Measurements from ENCODE around the gene GALP. TPM values are rescaled to one million over a fixed set of nuclear protein-coding genes. Genes with fewer than 3 reads are reported as not detected.
"Not testable (repeated sequence)": the region's sequence is repeated elsewhere in the genome, so short reads cannot be mapped to it uniquely, and the experiment has no call there.

The GALP gene
- polyA plus RNA-seq, 4 donors: not detected

DNA sequence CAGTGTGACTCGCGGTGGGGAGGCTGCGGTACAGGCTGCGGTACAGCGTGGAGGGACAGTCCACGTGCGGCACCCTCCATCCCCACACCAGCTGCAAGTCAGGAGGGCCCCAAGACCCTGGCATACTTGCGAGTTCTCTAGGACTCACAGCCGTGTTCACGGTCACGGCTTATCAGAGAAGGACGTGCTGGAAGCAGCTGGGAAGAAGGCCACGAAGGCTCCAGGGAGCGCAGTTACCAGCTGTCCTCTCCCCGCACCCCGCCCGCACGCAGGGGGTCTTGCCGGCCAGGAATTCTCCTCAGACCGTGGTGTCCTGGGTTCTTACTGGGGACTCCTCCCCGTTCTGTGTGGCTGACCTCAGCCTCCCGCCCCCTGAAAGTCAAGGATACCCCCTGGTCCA, 28.5 kb upstream of the GALP start:
- DNase-seq (ENCODE audit: low read depth in 4 of 4, low spot score in 3 of 4): no peak

DNA sequence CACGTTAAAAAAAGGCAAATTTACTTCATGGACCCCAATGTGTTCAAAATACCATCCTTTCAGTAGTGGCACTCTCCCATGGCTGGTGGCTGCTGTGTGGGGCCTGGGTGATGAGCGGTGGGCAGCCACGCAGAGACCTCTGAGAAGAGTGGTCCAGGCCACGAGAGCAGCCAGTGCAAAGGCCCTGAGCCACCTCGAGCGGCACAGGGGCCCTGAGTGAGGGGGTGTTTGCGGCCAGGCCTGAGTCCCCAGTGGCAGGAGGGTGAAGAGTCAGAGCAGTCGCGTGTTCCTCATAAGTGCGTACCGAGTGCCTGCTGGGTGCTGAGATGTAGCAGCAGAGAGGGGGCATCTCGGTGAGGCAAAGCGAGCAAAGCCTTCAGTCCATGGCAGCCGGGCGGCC, 27.7 kb upstream of the GALP start:
- DNase-seq (ENCODE audit: low read depth in 4 of 4, low spot score in 3 of 4): no peak

DNA sequence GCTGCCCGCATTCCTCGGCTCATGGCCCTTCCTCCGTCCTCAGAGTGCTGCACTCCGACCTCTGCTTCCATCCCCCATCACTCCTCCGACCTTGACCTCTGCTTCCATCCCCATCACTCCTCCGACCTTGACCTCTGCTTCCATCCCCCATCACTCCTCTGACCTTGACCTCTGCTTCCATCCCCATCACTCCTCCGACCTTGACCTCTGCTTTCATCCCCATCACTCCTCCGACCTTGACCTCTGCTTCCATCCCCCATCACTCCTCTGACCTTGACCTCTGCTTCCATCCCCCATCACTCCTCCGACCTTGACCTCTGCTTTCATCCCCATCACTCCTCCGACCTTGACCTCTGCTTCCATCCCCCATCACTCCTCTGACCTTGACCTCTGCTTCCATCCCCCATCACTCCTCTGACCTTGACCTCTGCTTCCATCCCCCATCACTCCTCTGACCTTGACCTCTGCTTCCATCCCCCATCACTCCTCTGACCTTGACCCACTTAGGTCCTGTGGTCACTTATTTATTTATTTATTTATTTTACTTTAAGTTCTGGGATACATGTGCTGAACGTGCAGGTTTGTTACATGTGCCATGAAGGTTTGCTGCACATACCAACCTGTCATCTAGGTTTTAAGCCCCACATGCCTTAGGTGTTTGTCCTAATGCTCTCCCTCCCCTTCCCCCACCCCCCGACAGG, 26.7 kb upstream of the GALP start:
- DNase-seq (ENCODE audit: low read depth in 4 of 4, low spot score in 3 of 4): not testable (repeated sequence)

- no peak for DNase-seq (ENCODE audit: low read depth in 4 of 4, low spot score in 3 of 4)
Measured at GRCh38 chr19:56149656-56150038, 26.2 kb upstream of the GALP start.

DNA sequence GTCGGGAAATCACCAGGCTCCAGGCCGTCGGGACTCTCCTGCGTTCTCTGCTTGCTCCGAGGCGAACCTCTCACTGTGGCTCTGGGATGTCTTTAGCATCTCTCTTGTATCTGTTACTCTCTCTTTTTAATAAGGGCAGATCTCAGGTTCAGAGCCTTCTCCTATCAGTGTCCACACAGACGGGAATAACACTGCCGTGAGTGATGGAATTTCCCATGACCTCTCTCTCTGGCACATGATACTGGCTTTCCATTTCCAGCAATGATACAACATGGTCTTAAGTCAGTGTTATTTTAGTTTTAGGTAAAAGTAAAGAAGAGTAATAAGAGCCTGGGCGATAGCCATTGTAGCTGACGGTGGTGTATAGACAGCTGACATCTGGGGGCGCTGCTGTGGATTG, 25.4 kb upstream of the GALP start:
- DNase-seq (ENCODE audit: low read depth in 4 of 4, low spot score in 3 of 4): no peak

DNA sequence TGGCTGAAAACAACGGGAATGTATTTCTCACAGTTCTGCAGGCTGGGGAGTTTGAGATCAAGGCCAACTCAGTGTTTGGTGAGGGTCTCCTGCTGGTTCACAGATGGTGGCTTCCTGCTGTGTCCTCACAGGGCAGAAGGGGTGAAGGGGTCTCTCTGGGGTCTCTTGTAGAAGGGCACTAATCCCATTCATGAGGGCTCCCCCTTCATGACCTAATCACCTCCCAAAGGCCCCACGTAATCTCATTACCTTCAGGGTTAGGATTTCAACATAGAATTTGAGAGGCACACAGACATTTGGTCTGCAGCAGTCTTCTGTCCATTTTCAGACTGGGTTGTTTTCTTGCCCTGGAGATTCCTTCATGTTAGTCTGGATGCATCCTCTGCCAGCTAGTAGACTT, 23.2 kb upstream of the GALP start:
- no peak for DNase-seq (ENCODE audit: low read depth in 4 of 4, low spot score in 3 of 4)

DNA sequence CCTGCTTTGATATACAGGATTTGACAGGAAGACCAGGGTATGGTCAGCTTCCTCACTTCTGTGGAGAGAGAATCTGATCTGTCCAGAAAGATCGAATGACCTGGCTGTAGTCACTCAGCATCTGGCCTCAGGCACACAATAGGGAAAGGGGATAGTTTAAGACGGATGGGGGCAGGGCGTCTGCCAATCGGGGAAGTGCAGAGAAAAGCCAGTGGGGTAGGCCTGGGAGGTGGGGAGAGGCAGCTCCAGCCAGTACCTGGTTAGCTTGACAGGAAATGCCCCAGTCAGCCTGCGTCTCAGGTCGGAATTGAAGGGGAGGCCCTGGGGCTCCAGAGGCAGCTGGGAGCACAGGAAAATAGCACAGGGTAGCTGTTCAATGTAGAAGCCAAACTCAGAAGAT, 22.3 kb upstream of the GALP start:
- no peak for DNase-seq (ENCODE audit: low read depth in 4 of 4, low spot score in 3 of 4)

GRCh38 chr19:56155124-56155687, 20.6 kb upstream of the GALP start:
- DNase-seq (ENCODE audit: low read depth in 4 of 4, low spot score in 3 of 4): no peak

DNA sequence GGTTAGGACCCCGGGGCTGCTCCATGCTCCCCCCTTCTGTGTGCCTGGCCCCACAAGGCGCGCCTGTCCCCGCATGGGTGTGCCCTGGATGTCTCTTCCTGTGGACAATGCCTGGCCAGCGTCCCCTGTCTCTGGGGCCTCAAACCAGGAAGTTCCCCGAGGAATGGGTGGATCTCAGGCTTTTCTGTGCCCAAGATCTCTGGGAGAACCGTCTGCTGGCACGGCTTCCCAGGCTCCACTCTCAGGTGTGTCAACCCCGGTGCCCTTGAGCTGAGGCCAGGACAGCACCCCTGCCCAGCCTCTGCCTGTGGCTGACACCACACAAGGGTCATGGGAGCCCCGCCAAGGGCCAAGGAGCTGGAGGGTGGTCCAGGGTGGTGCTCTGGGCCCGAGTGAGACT, 19.0 kb upstream of the GALP start:
- no peak for DNase-seq (ENCODE audit: low read depth in 4 of 4, low spot score in 3 of 4)

DNA sequence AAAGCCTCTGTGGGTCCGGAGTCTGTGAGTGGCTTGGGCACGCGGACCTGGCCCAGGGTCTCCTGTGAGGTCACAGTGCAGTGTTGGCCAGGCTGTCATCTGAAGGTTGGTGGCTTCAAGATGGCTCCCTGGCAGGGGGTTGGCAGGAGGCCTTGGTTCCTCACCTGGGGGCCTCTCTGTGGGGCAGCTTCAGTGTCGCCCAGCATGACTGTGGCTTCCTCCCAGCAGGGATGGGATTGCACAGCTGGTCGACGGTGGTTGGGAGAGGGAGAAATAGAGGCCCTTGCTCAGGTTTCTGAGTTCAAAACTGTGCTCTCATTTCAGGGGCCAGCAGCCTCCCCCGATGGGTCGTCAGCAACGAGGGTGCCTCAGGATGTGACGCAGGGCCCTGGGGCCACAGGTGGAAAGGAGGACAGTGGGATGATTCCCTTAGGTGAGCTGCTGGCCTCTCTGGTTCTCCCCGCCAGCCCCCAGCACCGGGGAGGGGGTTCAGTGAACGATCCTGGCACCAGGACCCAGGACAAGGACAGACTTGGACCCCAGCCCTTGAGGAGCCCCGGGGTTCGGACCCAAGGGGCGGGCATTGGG, 17.5 kb upstream of the GALP start:
- no peak for DNase-seq (ENCODE audit: low read depth in 4 of 4, low spot score in 3 of 4)

GRCh38 chr19:56159009-56159559, 16.7 kb upstream of the GALP start:
- DNase-seq (ENCODE audit: low read depth in 4 of 4, low spot score in 3 of 4): no peak

DNA sequence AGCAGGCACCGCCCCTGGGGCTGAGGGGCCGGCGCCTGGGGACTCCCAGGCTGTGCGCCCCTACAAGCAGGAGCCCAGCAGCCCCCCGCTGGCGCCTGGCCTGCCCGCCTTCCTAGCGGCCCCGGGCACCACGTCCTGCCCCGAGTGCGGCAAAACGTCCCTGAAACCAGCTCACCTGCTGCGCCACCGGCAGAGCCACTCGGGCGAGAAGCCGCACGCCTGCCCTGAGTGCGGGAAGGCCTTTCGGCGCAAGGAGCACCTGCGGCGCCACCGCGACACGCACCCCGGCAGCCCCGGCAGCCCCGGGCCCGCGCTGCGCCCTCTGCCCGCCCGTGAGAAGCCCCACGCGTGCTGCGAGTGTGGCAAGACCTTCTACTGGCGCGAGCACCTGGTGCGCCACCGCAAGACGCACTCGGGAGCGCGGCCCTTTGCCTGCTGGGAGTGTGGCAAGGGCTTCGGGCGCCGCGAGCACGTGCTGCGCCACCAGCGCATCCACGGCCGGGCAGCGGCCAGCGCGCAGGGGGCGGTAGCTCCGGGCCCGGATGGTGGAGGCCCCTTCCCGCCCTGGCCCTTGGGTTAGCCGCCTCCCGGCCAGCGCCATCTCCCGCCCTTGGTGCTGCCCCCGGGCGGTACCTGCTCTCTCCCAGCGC, 16.1 kb upstream of the GALP start:
- DNase-seq (ENCODE audit: low read depth in 4 of 4, low spot score in 3 of 4): no peak

DNA sequence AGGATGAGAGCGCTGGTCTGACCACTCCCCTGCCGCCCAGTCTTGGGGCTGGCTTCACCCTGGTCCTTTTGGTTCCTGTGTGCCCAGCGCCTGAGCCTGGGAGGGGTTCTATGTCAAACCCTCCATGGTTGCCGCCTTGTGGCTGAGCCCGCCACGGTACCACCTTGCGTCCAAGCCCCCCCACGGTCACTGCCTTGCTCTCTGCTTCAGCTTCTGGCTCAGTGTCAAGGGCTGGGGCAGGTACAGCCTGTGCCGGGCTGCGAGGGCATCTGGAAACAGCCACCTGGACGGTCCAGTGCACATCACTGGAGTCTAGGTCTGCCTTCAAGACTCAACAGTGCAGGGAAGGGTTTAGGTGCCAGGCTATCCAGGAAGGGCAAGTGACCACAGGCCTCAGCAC, 14.3 kb upstream of the GALP start:
- DNase-seq (ENCODE audit: low read depth in 4 of 4, low spot score in 3 of 4): no peak

- no peak for DNase-seq (ENCODE audit: low read depth in 4 of 4, low spot score in 3 of 4)
Measured at GRCh38 chr19:56162258-56162657, 13.6 kb upstream of the GALP start.

DNA sequence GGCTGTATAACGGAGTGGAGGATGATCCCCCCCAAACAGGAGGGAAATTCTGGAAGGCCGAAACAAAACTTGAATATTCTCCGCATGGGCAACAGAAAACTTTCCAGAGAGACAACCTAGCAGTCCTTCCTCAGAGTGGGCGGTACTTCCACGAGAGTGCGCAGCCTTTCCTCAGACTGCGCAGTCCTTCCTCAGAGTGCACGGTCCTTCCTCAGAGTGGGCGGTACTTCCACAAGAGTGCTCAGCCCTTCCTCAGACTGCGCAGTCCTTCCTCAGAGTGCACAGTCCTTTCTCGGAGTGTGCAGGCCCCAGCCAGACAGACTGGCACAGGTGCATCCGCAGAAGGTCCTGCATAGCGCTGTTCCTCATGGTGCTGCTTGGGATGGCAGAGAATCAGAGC, 12.7 kb upstream of the GALP start:
- DNase-seq (ENCODE audit: low read depth in 4 of 4, low spot score in 3 of 4): no peak

- no peak for DNase-seq (ENCODE audit: low read depth in 4 of 4, low spot score in 3 of 4)
Measured at GRCh38 chr19:56167064-56167578, 8.7 kb upstream of the GALP start.

GRCh38 chr19:56170261-56170660, 5.5 kb upstream of the GALP start:
- DNase-seq (ENCODE audit: low read depth in 4 of 4, low spot score in 3 of 4): no peak

DNA sequence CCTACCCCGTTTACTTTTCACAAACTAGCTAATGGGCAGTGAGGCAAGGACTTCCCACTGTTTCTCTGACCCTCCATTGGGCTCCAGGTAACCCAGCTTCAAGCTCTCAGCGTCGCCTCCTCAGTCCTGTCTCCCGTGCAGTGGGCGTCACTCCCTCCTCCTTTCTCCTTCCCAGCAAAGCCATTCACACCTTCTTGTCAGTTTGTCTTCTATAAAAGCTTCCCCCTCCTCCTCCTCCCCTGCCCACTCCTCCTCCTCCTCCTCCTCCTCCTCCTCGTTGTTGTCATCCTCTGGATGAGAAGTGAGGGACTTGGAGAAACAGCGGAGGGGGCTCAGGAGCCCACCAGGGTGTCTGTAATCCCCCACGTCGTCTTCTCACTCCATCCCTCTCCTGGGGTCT, 1.7 kb upstream of the GALP start:
- DNase-seq (ENCODE audit: low read depth in 4 of 4, low spot score in 3 of 4): no peak

DNA sequence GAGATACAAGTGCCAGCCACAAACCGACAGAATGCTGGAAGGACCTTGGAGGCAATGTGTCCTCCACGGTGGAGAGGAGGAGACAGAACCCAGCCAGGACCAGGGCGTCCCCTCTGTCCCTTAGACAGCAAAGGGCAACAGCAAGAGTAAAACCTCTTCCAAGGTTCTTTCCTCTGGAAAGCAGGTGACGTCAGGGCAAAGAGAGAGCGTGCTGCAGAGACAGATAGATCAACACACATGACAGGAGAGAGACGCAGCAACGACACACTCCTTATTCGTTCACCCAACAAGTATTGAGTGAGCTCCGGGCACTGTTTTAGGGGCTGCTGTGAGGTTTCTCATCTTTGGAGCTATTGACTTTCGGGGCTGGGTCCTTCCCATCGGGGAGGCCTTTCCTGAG, 1.3 kb upstream of the GALP start:
- DNase-seq (ENCODE audit: low read depth in 4 of 4, low spot score in 3 of 4): no peak

DNA sequence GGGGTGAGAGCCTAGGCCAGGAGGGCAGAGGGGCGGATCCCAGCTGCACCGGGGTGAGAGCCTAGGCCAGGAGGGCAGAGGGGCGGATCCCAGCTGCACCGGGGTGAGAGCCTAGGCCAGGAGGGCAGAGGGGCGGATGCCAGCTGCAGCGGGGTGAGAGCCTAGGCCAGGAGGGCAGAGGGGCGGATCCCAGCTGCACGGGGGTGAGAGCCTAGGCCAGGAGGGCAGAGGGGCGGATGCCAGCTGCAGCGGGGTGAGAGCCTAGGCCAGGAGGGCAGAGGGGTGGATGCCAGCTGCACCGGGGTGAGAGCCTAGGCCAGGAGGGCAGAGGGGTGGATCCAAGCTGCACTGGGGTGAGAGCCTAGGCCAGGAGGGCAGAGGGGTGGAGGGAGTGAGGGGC, 502 bp downstream of the GALP start:
- DNase-seq (ENCODE audit: low read depth in 4 of 4, low spot score in 3 of 4): not testable (repeated sequence)

- DNase-seq (ENCODE audit: low read depth in 4 of 4, low spot score in 3 of 4): no peak
Measured at GRCh38 chr19:56176881-56177280, 1.1 kb downstream of the GALP start.
